Activated B cell treated with CpG ODN at 0.5 μM for 24 hours (primary cell): ENCODE measurements around the gene TESPA1. TPM values are rescaled to one million over a fixed set of nuclear protein-coding genes. Genes with fewer than 3 reads are reported as not detected.

Experiments
- ATAC-seq: fragments of 200-7000 bp; cut with Tn5 transposase; one replicate; pipeline ENCODE4 v1.10.0; 2021; ENCODE audit warnings: low read depth, mild to moderate bottlenecking, moderate library complexity
- CTCF ChIA-PET: fragments of 350-600 bp; sonication (Branson Sonifier 250); formaldehyde crosslinking; loops from one replicate; lab custom pipeline; 2021; ENCODE audit warnings: antibody characterized with exemption; lab: Charles Lee
- POLR2A ChIA-PET: fragments of 350-600 bp; sonication (Branson Sonifier 250); formaldehyde crosslinking; loops from one replicate; lab custom pipeline; 2021; ENCODE audit warnings: antibody characterized with exemption; lab: Charles Lee
- DNase-seq: peaks from one replicate; pipeline ENCODE4 v3.0.0; 2022
- H3K27ac Mint-ChIP-seq: one replicate; pipeline ENCODE4 v1.8.0; 2020; ENCODE audit warnings: mixed read lengths
- H3K27me3 Mint-ChIP-seq: one replicate; pipeline ENCODE4 v1.8.0; 2021; ENCODE audit warnings: mixed read lengths
- H3K36me3 Mint-ChIP-seq: one replicate; pipeline ENCODE4 v1.8.0; 2021; ENCODE audit warnings: low read depth, mixed read lengths
- H3K4me1 Mint-ChIP-seq: one replicate; pipeline ENCODE4 v1.8.0; 2021; ENCODE audit warnings: mixed read lengths
- H3K4me3 Mint-ChIP-seq: one replicate; pipeline ENCODE4 v1.8.0; 2020; ENCODE audit warnings: mild to moderate bottlenecking, mixed read lengths
- H3K9me3 Mint-ChIP-seq: one replicate; pipeline ENCODE4 v1.8.0; 2020; ENCODE audit warnings: mixed read lengths
- intact Hi-C: fragments of 100-400 bp; cut with micrococcal nuclease; formaldehyde crosslinking; loops from one replicate; pipeline ENCODE4 v1.15.1; 2024
- total RNA-seq: library from RNA; stranded (reverse); gene quantifications from 2 replicates; pipeline ENCODE4 v1.2.3, GENCODE V29; 2022
- TF ChIP-seq, protein P1 (sequence below): fragments of 200-600 bp; IDR thresholded peaks from one replicate; pipeline ENCODE4 v1.8.0; 2022; ENCODE audit warnings: antibody characterized with exemption, mild to moderate bottlenecking

The TESPA1 gene
- total RNA-seq, 1 donor from 2014 or later = 35.5 TPM

DNA sequence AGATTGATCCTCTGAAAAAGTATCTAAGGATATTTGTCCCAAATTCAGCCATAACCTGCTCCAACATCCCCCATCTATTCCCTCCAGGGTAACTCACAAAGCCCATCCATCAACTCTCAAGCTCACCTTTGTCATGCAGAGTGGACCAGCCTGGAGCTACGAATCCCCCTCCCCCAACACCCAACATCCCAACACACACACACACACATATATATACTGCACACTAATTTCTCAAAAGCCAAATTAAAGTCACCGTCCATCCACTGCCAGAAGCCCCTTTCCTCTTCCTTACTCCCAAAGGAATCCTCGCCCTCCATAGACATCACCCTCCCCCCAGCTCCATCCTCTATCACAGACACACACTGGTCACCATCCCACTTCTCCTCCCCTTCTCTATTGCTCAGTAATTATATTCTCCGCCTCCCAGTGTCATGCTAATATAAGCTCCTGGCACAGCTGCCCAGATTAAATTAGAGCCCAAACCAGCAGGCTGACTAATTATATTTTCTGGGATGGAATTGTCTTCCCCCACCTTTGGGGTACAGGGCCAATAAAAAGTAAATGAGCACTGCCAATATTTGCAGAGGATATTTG lies 13.5 kb upstream of the TESPA1 start:
- TF ChIP-seq, protein P1, sequence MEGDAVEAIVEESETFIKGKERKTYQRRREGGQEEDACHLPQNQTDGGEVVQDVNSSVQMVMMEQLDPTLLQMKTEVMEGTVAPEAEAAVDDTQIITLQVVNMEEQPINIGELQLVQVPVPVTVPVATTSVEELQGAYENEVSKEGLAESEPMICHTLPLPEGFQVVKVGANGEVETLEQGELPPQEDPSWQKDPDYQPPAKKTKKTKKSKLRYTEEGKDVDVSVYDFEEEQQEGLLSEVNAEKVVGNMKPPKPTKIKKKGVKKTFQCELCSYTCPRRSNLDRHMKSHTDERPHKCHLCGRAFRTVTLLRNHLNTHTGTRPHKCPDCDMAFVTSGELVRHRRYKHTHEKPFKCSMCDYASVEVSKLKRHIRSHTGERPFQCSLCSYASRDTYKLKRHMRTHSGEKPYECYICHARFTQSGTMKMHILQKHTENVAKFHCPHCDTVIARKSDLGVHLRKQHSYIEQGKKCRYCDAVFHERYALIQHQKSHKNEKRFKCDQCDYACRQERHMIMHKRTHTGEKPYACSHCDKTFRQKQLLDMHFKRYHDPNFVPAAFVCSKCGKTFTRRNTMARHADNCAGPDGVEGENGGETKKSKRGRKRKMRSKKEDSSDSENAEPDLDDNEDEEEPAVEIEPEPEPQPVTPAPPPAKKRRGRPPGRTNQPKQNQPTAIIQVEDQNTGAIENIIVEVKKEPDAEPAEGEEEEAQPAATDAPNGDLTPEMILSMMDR = no peak
- Mint-ChIP-seq H3K27ac (no peak overlapping the region), H3K27me3 (no peaks in the 10 kb centered on the region), H3K4me3 (no peak overlapping the region), H3K36me3 (no peaks in the 10 kb centered on the region), H3K9me3 (peaks cover 12% of the 10 kb centered on the region), H3K4me1 (peaks cover 32% of the 10 kb centered on the region)
- no peak for ATAC-seq
- ChIA-PET CTCF (interaction anchor here (0.7 to 8.6 kb wide), 3 partner anchors 9 to 75 kb away, joined by 3 to 425 read pairs (median 3); partner anchors contain the start of gene TESPA1), POLR2A (no interaction called here)
- no peak for DNase-seq
- intact Hi-C loops = no loop called here

DNA sequence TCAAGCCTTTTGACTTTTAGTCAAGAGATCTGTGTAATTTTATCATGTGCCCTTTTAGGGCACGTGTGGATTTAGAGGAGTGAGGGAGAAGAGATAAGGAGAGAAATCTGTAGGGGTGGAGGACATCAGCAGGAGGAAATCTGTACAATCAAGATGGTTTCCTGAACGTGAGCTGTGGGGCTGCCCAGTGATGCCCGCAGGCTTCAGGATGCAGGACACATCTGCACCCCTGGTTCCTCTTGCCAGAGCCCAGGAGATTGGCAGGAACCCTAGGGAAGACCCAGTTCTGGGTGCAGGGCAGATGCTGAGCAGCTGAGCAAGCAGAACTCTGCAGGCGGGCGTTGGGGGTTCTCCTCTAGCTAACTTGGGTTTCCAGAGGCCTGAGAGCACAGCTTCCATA lies 11.6 kb upstream of the TESPA1 start:
- Mint-ChIP-seq H3K27me3 (no peaks in the 10 kb centered on the region), H3K4me1 (peaks cover 37% of the 10 kb centered on the region), H3K36me3 (no peaks in the 10 kb centered on the region), H3K27ac (no peak overlapping the region), H3K9me3 (peaks cover 12% of the 10 kb centered on the region), H3K4me3 (no peak overlapping the region)
- ChIA-PET CTCF (interaction anchor here (1.2 to 8.6 kb wide), 3 partner anchors 77 to 295 kb away, joined by 3 to 425 read pairs (median 5); no protein-coding TSS in a partner anchor), POLR2A (no interaction called here)
- intact Hi-C loops = no loop called here
- DNase-seq = no peak
- no peak for ATAC-seq
- TF ChIP-seq, protein P1 = no peak

DNA sequence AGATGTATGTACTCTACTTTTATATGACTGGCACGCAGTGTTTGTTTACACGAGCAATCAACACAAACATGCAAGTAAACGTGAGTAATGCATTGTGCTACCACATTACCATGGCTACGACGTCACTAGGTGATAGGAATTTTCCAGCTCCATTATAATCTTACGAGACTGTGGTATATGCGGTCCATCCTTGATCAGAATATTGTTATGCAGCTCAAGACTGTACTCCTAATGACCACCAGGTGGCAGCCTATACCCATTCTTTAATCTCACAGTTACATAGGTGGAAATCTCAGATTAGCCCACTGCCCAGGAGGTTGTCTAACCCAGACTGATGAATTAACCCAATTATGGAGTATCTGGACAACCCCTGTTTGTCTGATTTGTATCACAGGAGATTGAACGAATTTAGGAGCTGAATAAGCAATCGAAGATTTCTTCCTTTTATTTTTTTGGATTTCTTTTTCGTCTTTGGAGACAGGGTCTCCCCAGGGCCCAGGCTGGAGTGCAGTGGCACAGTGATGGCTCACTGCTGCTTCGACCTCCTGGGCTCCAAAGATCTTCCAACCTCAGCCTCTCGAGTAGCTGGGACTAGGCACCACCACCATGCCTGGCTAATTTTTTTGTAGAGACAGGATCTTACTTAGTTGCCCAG lies 8.7 kb upstream of the TESPA1 start:
- peak; percentile 68 for ATAC-seq
- Mint-ChIP-seq H3K27me3 (no peaks in the 10 kb centered on the region), H3K9me3 (no peaks in the 10 kb centered on the region), H3K4me1 (peaks cover 43% of the 10 kb centered on the region), H3K36me3 (no peaks in the 10 kb centered on the region), H3K4me3 (no peak overlapping the region), H3K27ac (no peak overlapping the region)
- TF ChIP-seq, protein P1 = peak; percentile 75
- intact Hi-C loops = loop anchor here (1.0 to 5.0 kb wide), 7 partner anchors 9 to 664 kb away; partner anchors contain the start of gene TESPA1
- DNase-seq = no peak
- POLR2A ChIA-PET = interaction anchor here (1.2 to 2.5 kb wide), 4 partner anchors 8 to 80 kb away, joined by 3 to 23 read pairs (median 7); partner anchors contain the start of gene TESPA1
- CTCF ChIA-PET = interaction anchor here (0.7 to 8.6 kb wide), 21 partner anchors 8 to 397 kb away, joined by 3 to 425 read pairs (median 6); partner anchors contain the start of gene TESPA1

DNA sequence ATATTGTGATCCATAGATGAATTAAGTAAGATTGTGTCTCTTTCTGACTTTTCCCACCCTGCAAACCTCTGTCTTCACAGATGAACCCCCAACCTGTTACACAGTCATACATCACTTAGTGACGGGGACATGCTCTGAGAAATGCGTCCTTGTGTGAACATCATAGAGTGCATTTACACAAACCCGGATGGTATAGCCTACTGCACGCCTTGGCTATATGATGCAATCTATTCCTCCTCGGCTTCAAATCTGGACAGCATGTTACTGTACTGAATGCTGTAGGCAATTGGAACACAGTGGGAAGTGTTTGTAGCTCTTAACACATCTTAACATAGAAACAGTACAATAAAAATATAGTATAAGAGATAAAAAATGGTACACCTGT lies 7.4 kb upstream of the TESPA1 start:
- H3K36me3 Mint-ChIP-seq = no peaks in the 10 kb centered on the region
- DNase-seq (no peak), ATAC-seq (peak; percentile 45)
- no peaks in the 10 kb centered on the region for H3K9me3 Mint-ChIP-seq
- H3K27ac Mint-ChIP-seq = peak overlapping the region; percentile 100
- H3K27me3 Mint-ChIP-seq = no peaks in the 10 kb centered on the region
- ChIA-PET CTCF (interaction anchor here (0.8 to 8.6 kb wide), 11 partner anchors 8 to 242 kb away, joined by 3 to 425 read pairs (median 11); partner anchors contain the start of gene TESPA1), POLR2A (interaction anchor here (1.0 to 2.5 kb wide), 5 partner anchors 8 to 665 kb away, joined by 3 to 23 read pairs (median 4); partner anchors contain the start of gene TESPA1)
- H3K4me1 Mint-ChIP-seq = peaks cover 50% of the 10 kb centered on the region
- H3K4me3 Mint-ChIP-seq = peak overlapping the region; percentile 86
- TF ChIP-seq, protein P1 = no peak
- intact Hi-C loops = loop anchor here (1.0 to 5.0 kb wide), 4 partner anchors 138 to 665 kb away; partner anchors contain the start of gene MUCL1
